Measurements from ENCODE around the gene NFIX. TPM values are rescaled to one million over a fixed set of nuclear protein-coding genes. Genes with fewer than 3 reads are reported as not detected.

Gene NFIX
- total and polyA plus RNA-seq, 2 of the 13 experiments (the other 11 are each of a cell fraction or from before 2014, with no cell fraction given): 3.4 to 5.4 TPM

GRCh38 chr19:13004273-13004672 is 9.0 kb downstream of the NFIX start (continued):
- TF ChIP-seq KIAA2018 (CRISPR knock-in tag; IDR thresholded peaks at IDR 0.05; ENCODE audit: borderline replicate concordance): no peak

DNA sequence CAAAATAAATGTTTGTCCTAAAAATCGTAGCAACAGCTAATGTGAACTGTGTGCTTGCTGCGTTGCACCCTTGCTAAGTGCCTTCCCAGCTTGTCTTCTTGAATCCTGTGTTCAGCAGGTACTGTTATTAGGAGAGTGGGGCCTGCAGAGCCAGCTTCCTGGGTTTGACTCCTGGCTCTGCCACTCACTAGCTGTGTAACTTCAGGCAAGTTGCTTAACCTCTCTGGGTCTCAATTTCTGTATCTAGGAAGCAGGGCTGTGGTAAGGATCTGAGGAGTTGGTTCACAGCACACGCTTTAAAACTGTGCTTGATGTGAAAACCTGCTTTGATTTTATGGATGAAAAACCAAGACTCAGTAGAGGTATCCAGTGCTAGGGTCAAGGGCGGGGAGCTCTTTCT is 10.0 kb downstream of the NFIX start:
- H3K9ac ChIP-seq (ENCODE audit: insufficient read depth, low read depth, low read length): no peak overlapping the region
- H3K27ac ChIP-seq (ENCODE audit: extremely low read length, insufficient read depth, low read length): no peak overlapping the region
- H3K4me3 ChIP-seq (replicated peaks in 1 of 3; ENCODE audit: insufficient read depth in 1 of 3, low read depth in 2 of 3, low read length in 3 of 3): no peak overlapping the region
- H3K27me3 ChIP-seq (ENCODE audit: control insufficient read depth in 1 of 2, insufficient read depth in 2 of 2, low read length in 2 of 2): no peaks in the 10 kb centered on the region; a peak in 1 of 5 replicates
- H3K79me2 ChIP-seq (ENCODE audit: insufficient read depth, low read length): peaks cover 34% of the 10 kb centered on the region
- H3K4me2 ChIP-seq (ENCODE audit: low read depth, low read length): no peak overlapping the region
- intact Hi-C loops (cut with micrococcal nuclease; ENCODE audit: unreplicated experiment) (no loop called here), in situ Hi-C loops (cut with HindIII; ENCODE audit: extremely low pct_ligation_motif_present, low pct_unique_long_range_greater_than_20kb) (no loop called here)
- peaks cover 13% of the 10 kb centered on the region for H3K4me1 ChIP-seq (ENCODE audit: insufficient read depth, low read length)
- no peak for ATAC-seq
- WGBS (ENCODE audit: low lambda C conversion rate): 100% methylated on average over 4 of the region's 4 CpGs
- DNase-seq (ENCODE audit: low spot score): no peak
- FAIRE-seq: no peak
- H2AFZ ChIP-seq (ENCODE audit: low read length): no peak overlapping the region
- TF ChIP-seq ZMYM4 (CRISPR knock-in tag; IDR thresholded peaks at IDR 0.05): no peak
- no peak for TF ChIP-seq ZNF30 (CRISPR knock-in tag; IDR thresholded peaks at IDR 0.05)
- TF ChIP-seq SP140L (CRISPR knock-in tag; IDR thresholded peaks at IDR 0.05; ENCODE audit: borderline replicate concordance): no peak
- TF ChIP-seq PAWR (CRISPR knock-in tag; IDR thresholded peaks at IDR 0.05; ENCODE audit: borderline replicate concordance): no peak
- TF ChIP-seq NBN (conservative IDR thresholded peaks at IDR 0.05): no peak
- TF ChIP-seq ARID2 (CRISPR knock-in tag; IDR thresholded peaks at IDR 0.05; ENCODE audit: borderline replicate concordance): no peak
- TF ChIP-seq ZNF768 (CRISPR knock-in tag; IDR thresholded peaks at IDR 0.05): peak; percentile 62; the same call in 1 of the 2 replicates
- peaks cover 4 to 5% of the 10 kb centered on the region in 2 experiments; a peak in 3 of 5 replicates for H3K36me3 ChIP-seq (replicated peaks in 1 of 2; ENCODE audit: control insufficient read depth in 1 of 2, insufficient read depth in 2 of 2, low read length in 2 of 2)
- CTCF ChIA-PET (ENCODE audit: low intra/inter-chr PET ratio, low total read pairs): no interaction called here
- H3K9me3 ChIP-seq (ENCODE audit: low read length): no peaks in the 10 kb centered on the region
- BruUV-seq (replicated peaks): no TSS peak
- POLR2A ChIA-PET: interaction anchor here (1.1 to 3.8 kb wide), 6 partner anchors 8 to 55 kb away, joined by 3 to 16 read pairs (median 8); no protein-coding TSS in a partner anchor
- 0 out of 2 replicates have a peak, but pooled peaks cover 4% of the 10 kb centered on the region for H4K20me1 ChIP-seq (ENCODE audit: insufficient read depth, low read length)
